HG03432 (cell line): Measurements from ENCODE around the gene OLR1.
A peak's percentile ranks its signal among the peaks of the same experiment; 100 is the strongest.
"Not testable (repeated sequence)": the region's sequence is repeated elsewhere in the genome, so short reads cannot be mapped to it uniquely, and the experiment has no call there.

ENCODE experiments used
- ATAC-seq: cut with Tn5 transposase; IDR thresholded peaks from one replicate; pipeline ENCODE4 v1.9.1; 2021; ENCODE audit warnings: mild to moderate bottlenecking, moderate library complexity; ENCODE audit not compliant: unreplicated experiment

OLR1 gene

DNA sequence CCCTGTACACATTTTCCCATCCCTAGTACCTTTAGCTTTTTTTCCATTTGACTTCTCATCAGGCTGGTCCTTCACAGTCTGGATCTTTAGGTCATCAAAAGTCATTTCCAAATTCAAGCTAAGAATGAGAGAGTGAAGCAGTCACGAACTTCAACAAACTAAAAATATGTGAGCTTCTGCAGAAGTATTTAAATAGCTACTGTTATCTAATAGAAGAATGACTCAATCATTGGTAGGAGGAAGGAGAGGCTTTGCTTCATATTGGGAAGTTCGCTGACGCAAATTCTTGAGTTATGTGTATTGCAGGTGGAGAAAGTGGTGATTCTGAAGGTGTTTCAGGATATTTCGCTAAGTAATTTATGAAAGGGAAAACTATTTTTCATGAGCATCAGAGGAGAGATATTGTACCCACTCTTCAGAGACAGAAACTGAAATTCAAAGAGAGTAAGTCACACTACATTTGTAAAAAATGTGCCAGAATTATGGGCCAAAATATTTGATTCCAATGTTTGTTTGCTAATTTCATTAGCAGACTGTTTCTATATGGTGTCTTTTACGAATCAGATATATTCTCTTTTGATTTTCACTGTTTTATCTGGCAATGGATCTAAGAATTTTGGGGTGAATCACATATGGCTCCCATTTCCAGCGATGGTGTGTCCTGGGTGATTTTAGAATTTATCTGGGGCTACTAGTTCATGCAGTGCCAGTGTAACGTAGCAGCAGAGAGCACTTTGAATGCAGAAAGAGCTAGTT is at the start of gene OLR1:
OLR1 (minus strand) TSS at position 160 of the 756 bp plus-strand sequence; CDS start at position 105, 55 bp downstream.
- ATAC-seq: no peak

DNA sequence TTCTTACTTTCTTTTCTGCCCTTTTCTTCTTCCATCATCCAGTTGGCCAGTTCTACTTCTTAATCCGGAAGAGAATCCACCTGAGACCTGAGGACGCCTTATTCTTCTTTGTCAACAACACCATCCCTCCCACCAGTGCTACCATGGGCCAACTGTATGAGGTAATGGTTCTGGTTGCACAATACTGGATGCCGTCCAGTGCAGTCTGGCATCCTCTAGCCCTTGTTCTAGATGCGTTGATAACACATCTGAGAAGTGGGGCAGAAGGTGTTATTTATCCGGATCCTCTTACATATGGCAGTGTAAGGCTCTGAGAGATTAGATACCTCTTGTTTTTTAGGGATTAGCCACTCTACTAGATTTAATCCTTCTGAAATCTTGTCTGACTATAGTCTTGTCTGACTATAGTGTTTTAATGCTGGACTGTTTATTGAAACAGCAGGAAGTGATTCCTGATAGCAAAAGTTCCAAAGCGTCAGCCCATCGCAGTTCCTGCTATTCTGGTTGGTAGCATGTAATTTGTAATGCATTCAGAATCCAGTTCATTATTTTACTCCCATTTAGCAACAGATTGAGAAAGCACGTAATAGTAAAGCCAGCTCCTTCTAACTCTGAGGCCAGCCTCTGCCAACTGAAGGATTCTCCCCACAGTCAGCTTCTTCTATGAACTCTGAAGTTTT is 48.6 kb upstream of the OLR1 start:
- ATAC-seq: no peak

DNA sequence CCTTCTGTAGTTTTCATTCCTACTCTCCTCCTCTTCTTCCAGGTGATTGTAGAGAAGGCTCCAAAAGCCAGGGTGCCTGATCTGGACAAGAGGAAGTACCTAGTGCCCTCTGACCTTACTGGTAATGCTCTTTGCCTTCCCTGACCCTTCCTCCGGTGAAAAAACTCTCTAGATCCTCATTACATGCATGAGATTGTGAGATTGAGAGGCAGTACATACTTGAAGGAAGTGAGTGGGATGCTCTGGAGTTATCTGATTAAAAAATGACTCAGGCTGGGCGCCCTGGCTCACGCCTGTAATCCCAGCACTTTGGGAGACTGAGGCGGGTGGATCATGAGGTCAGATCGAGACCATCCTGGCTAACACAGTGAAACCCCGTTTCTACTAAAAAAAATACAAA is 46.1 kb upstream of the OLR1 start:
- no peak for ATAC-seq

DNA sequence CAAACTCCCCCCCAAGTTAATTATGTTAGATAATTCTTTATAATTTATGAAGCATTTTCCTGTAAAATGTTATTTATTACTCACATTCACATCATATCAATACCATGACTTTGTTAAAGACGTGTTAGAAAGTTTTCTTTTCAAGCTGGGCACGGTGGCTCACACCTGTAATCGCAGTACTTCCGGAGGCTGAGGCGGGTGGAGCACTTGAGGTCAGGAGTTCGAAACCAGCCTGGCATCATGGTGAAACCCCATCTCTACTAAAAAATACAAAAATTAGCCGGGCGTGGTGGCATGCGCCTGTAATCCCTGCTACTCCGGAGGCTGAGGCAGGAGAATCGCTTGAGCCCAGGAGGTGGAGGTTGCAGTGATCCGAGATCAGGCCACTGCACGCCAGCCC is 44.0 kb upstream of the OLR1 start:
- not testable (repeated sequence) for ATAC-seq

DNA sequence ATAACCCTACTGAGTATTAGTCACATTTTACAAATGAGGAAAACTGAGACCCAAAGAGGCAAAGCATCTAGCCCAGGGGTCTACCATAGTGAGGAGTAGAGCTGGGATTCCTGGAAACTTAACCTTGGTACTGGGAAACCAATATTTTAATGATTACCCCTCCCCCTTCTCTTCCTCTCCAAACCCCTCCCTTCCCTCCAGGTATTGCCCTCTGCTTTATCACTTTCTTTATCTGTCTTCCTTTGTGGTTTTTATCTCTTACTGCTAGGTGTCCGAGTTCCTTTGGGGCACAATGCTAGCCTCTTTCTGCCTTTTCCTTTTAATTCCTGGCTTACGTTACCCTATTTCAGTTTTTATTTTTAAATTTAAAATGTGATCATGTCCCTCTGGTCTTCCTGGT is 43.5 kb upstream of the OLR1 start:
- no peak for ATAC-seq

DNA sequence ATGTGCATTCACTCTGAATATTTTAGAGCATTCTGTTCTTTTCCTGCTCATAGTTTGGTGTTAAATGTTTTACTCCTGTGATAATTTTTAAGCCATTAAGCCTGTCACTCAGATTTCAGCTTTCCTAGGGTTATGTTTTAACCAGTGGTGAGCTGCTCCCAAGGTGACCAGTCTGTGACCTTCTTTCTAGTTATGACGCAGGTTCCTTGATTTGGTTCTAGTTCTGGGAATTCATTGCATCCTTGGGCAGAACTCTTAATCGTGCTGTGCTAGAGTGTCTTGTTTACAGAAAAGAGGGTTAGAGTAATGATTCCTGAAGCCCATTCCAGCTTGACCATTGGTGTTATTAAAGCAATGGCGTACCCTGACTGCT is 42.9 kb upstream of the OLR1 start:
- ATAC-seq: no peak

DNA sequence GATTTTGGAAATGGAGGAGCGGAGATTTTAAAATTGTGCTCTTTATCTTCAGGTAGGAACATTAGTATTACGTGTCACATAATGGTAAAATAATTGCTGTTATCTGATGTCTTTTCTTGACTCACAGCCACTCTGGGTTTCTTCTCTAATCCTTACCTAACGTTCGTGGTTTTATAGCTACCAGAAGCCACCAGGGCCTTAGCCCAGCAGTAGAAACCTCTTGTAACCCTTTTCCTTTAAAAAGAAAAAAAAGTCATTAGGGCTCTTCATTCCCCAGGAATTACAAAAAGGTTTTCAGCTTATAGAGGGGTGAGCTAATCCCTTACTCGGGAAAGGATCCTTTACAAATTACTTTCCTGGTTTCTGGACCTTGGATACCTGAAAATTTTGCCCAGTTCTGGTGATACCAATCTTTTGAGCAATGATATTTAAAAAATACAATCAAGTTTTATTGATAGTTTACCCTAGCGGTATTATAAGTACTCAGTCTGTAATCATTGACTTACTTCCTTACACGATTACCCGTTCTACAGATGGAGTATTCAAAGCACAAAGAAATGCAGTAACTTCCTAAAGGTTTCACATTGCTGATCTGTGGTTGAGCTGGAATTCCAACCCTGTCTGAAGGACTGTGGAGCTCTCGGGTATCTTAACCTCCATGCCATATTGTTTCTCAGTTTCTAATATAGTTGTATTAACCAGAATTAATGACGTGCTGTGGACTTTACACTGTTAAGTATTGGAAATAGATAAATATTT is 42.4 kb upstream of the OLR1 start:
- ATAC-seq: no peak

DNA sequence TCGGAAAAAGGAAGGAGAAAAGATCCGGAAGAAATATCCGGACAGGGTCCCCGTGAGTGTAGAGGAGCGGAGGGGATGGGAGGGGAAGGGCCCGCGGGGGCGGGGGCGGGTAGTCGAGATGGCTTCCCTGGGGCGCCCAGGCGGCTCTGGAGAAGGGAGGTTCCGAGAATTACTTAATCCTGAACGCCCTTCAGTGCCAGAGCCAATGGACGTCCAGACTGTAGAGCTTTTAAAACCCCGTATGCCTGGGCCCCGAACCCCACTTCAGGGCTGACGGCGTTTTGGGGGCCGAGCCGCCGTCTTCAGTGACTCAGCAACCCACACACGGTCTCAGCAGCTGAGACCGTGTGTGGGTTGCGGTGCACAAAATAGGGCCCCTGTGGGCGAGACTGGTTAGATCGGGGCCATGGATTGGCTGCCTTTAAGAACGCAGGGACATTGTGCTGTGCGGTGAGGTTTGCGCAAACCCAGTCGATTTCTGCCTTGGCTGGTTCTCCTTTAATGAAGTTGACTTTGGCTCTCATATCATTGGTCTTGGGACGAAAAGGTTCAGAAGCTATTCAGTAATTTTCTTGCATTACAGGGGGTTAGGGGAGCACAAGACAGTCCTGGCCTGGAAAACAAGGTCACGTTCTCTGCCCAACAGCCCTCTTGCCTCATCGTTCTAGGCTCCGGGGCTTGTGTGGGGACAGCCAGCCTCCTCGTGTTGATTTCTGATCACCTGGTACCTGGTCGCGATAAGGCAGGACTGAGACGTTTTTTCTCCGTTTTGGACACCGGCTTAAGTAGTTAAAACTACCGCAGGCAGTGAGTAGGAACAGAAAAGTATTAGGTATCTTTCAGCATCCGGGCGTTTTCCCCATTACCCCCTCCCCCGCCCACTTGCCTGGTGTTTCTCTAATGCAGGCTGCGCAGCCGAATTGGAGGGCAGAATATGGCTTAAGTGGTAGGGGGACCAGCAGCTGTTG is 41.5 kb upstream of the OLR1 start:
- ATAC-seq: peak; percentile 54

DNA sequence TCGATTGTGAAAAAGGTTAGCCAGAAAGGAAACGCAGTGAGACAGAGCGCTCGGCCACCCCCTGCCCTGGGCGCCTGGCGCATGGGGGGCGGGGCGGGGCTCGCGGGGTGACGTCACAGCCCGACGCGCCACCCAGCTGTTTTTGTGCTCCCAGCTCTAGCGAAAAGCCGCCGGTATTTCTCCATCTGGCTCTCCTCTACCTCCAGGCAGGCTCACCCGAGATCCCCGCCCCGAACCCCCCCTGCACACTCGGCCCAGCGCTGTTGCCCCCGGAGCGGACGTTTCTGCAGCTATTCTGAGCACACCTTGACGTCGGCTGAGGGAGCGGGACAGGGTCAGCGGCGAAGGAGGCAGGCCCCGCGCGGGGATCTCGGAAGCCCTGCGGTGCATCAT is 40.8 kb upstream of the OLR1 start, which contains the start of gene GABARAPL1:
GABARAPL1 (plus strand) TSS at position 139 of the 393 bp plus-strand sequence; CDS start at position 392, 253 bp downstream.
- peak; percentile 65 for ATAC-seq

DNA sequence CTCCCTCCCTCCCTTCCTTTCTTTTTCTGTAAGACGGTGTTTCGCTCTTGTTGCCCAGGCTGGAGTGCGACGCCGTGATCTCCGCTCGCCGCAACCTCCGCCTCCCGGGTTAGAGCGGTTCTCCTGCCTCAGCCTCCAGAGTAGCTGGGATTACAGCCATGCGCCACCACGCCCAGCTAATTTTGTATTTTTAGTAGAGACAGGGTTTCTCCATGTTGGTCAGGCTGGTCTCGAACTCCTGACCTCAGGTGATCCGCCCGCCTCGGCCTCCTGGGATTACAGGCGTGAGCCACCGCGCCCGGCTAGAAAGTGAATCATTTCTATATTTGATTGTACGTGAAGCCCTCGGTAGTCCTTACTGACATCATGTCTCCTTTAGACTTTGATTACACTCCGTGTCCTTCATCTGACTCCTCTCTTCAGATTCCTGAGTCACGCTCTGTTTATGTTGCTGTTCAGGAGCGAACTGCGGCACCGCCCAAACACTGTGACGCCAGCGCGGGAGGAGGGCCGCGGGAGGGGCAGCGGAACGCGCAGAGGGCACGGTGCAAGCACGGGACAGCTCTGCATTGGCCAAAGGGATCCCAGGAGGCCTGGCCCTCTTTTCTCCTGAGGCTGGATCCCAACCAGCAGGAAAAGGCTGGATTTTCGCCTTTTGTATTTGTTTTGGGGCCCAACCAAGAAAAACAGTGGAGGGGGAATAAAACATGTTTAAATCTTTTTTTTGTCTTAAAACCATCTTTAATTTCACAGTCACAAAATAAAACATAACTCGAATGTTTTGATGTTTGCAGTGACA is 40.2 kb upstream of the OLR1 start:
- ATAC-seq: peak; percentile 78

DNA sequence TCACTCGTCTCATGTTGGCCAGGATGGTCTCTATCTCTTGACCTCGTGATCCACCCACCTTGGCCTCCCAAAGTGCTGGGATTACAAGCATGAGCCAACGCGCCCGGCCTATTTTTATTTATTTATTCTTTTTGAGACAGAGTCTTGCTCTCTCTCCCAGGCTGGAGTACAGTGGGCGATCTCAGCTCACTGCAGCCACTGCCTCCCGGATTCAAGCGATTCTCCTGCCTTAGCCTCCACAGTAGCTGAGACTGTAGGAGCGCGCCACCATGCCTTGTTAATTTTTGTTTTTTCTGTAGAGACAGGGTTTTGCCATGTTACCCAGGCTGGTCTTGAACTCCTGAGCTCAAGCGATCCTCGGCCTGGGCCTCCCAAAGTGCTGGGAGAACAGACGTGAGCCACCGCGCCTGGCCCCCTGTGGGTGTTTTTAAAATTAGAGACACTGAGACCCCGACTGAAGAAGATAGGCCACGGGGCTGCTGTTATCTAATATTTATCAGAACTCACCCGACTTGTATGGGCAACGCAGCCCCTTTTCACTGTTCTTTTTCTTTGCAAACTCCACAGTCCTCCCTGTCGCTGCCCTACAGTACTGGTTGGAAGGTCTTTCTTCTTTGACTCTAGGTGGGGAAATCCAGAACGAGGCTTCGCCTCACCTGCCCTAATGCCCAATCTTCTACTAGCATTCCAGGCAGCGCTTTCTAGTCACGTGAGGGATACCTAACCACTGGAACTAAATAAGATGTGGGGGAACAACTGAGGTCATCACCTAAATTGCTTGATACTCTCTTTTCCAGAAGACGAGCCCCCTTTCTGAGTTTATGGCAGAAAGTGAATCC is 39.4 kb upstream of the OLR1 start:
- ATAC-seq: no peak

DNA sequence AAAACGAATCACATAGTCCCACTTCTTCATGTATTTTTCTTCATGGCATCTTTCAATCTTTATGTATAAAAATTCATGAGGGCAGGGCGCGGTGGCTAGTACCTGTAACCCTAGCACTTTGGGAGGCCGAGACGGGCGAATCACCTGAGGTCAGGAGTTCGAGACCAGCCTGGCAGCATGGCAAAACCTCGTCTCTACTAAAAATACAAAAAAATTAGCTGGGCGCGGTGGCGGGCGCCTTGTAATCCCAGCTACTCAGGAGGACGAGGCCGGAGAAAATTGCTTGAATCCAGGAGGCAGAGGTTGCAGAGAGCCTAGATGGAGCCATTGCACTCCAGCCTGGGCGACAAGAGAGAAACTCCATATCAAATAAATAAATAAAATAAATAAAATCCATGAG is 38.3 kb upstream of the OLR1 start:
- ATAC-seq: no peak

DNA sequence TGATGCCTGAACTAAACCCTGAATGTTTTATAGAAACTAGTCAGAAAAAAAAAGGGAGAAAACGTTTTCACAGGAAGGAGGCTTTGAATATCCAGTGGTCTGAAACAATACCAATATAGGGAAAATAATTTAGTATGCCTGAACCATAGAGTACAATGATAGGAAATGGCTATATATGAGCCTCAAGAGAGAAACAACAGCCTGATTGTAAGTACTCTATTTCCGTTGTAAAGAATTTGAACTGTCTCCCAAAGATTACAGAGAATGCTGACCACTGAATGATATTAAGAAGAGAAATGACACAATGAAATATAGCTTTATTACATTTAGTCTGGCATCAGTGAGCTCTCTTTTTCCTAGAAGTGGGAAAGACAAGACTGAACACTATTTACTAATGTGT is 35.2 kb upstream of the OLR1 start:
- no peak for ATAC-seq

DNA sequence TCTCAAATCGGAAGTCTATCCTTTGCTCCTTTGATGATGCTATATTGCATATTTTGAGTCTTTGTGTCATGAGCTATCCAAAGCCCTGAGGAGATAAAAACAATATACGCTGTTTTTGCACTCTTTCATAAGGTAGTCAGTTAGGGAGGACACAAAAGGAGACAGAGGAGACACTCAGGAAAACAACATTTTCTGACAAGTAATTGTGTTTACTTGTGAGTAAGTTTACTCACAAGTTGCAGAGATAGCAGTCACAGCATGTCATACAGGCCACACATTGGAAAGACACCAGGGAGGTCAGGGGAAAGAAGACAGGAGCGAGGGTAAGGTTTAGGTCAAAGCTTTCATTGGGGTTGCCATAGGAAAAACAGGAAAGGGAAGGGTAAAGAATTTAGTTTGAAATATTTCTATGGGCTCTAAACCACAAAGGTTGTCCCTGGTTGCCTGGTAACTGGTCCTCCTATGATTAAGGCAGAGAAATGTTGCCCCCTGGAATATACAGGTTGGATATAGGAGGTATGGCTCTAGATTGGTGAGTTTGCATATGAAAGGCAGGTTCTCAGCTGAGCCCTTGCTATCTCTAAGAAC is 33.4 kb upstream of the OLR1 start:
- no peak for ATAC-seq

DNA sequence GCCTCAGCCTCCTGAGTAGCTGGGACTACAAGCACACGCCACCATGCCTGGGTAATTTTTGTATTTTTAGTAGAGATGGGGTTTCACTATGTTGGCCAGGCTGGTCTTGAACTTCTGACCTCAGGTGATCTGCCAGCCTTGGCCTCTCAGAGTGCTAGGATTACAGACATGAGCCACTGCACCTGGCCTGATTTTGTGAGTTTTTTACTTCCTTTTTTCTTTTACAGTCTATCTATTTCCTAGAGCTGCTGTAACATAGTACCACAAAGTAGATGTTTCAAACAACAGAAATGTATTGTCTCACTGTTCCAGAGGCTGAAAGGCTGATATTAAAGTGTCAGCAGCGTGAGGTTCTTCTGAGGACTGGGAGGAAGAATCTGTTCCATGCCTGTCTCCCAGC is 32.6 kb upstream of the OLR1 start:
- ATAC-seq: not testable (repeated sequence)

DNA sequence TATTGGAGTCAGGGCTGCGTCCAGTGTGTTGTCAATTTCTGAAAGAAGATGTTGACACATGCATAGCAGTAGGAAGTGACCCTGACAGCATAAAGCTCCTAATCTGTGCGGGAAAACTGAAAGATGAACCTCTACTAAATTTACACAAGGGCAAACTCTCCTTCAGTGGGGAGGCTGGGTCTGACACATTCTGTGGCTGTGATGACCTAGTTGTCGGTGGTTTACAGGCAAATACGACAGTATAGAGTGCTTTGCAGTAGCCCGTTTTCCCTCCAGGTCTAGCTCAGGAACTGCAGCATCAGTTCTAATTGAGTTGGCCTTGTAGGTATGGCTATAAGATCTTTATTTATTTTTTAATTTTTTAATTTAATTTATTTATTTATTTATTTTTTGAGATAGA is 25.9 kb upstream of the OLR1 start:
- ATAC-seq: no peak

DNA sequence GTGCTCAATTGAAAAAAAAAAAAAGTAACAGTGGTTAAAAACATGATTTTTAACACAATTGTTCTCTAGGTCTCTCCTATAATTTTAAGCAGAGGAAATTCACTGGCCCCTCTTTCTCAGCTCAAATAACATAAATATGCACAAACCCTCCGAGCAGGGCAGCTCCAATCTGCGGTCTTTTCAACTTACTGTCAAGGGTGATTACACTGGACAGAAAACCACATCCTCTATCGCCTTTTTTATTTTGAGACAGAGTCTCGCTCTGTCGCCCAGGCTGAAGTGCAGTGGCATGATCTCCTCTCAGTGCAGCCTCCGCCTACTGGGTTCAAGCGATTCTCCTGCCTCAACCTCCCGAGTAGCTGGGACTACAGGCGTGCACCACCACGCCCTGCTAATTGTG is 24.3 kb upstream of the OLR1 start:
- ATAC-seq: peak; percentile 92

DNA sequence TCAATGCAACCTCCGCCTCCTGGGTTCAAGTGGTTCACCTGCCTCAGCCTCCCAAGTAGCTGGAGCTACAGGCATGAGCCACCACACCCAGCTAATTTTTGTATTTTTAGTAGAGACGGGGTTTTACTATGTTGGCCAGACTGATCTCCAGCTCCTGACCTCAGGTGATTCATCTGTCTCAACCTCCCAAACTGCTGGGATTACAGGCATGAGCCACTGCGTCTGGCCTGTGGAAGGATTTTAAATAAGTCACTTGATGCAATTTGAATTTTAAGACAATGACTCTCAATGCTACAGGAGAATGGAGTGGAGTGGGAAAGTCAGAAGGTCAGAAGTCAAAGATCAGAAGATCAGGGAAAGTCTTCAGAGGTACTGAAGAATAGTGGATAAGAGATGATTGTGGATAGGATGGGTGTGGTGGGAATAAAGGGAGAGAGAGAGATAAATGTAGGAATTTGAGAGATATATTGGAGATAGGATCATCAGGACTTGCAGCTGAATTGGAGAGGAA is 22.3 kb upstream of the OLR1 start:
- no peak for ATAC-seq
